Measurements from ENCODE around the gene SV2C. TPM values are rescaled to one million over a fixed set of nuclear protein-coding genes. Genes with fewer than 3 reads are reported as not detected.

The SV2C gene
- total RNA-seq, 2 donors from 2014 or later, result not detected

GRCh38 chr5:76134646-76135045 is 51.5 kb downstream of the SV2C start:
- no peaks in the 10 kb centered on the region for H3K9me3 Mint-ChIP-seq
- 71 to 94% methylated on average over 1 of the region's 1 CpG for WGBS, 2 experiments (ENCODE audit: insufficient coverage in 1 of 2, insufficient read length in 1 of 2)
- no peak overlapping the region for H3K9ac ChIP-seq (ENCODE audit: extremely low read depth, low read length, poor library complexity, severe bottlenecking)
- no peak overlapping the region for H3K27ac Mint-ChIP-seq
- no peak overlapping the region for H3K4me3 ChIP-seq (ENCODE audit: low read length)
- H3K36me3 Mint-ChIP-seq (ENCODE audit: low read depth), result no peaks in the 10 kb centered on the region
- no peaks in the 10 kb centered on the region for H3K36me3 ChIP-seq (ENCODE audit: control insufficient read depth, insufficient read depth, low read length)
- no peaks in the 10 kb centered on the region for H3K4me1 Mint-ChIP-seq
- no peaks in the 10 kb centered on the region for H3K4me1 ChIP-seq (ENCODE audit: control insufficient read depth, insufficient read depth, low read length)
- TF ChIP-seq, protein P1, sequence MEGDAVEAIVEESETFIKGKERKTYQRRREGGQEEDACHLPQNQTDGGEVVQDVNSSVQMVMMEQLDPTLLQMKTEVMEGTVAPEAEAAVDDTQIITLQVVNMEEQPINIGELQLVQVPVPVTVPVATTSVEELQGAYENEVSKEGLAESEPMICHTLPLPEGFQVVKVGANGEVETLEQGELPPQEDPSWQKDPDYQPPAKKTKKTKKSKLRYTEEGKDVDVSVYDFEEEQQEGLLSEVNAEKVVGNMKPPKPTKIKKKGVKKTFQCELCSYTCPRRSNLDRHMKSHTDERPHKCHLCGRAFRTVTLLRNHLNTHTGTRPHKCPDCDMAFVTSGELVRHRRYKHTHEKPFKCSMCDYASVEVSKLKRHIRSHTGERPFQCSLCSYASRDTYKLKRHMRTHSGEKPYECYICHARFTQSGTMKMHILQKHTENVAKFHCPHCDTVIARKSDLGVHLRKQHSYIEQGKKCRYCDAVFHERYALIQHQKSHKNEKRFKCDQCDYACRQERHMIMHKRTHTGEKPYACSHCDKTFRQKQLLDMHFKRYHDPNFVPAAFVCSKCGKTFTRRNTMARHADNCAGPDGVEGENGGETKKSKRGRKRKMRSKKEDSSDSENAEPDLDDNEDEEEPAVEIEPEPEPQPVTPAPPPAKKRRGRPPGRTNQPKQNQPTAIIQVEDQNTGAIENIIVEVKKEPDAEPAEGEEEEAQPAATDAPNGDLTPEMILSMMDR (conservative IDR thresholded peaks at IDR 0.05), result no peak
- no peaks in the 10 kb centered on the region for H3K9me3 ChIP-seq (ENCODE audit: control insufficient read depth, low read length)
- no peaks in the 10 kb centered on the region for H3K27me3 ChIP-seq (ENCODE audit: control insufficient read depth, insufficient read depth, low read length, poor library complexity, severe bottlenecking)
- H3K27me3 Mint-ChIP-seq (ENCODE audit: insufficient read depth), result peaks cover 3% of the 10 kb centered on the region
- no peak for DNase-seq
- H3K4me3 Mint-ChIP-seq, result no peak overlapping the region
- no peak overlapping the region for H3K27ac ChIP-seq (ENCODE audit: low read depth, low read length)

- H3K9me3 Mint-ChIP-seq, result no peaks in the 10 kb centered on the region
- no peaks in the 10 kb centered on the region for H3K36me3 Mint-ChIP-seq (ENCODE audit: low read depth)
- no peaks in the 10 kb centered on the region for H3K4me1 Mint-ChIP-seq
- H3K4me1 ChIP-seq (ENCODE audit: control insufficient read depth, insufficient read depth, low read length), result no peaks in the 10 kb centered on the region
- H3K27me3 Mint-ChIP-seq (ENCODE audit: insufficient read depth), result peaks cover 3% of the 10 kb centered on the region
- TF ChIP-seq, protein P1 (conservative IDR thresholded peaks at IDR 0.05), result no peak
- no peak overlapping the region for H3K9ac ChIP-seq (ENCODE audit: extremely low read depth, low read length, poor library complexity, severe bottlenecking)
- no peak for DNase-seq
- no peak overlapping the region for H3K4me3 Mint-ChIP-seq
- H3K27ac Mint-ChIP-seq, result no peak overlapping the region
- H3K4me3 ChIP-seq (ENCODE audit: low read length), result no peak overlapping the region
- WGBS, 2 experiments (ENCODE audit: insufficient coverage in 1 of 2, insufficient read length in 1 of 2), result 87 to 94% methylated on average over 2 to 3 of the region's 3 CpGs
- H3K27me3 ChIP-seq (ENCODE audit: control insufficient read depth, insufficient read depth, low read length, poor library complexity, severe bottlenecking), result no peaks in the 10 kb centered on the region
- H3K36me3 ChIP-seq (ENCODE audit: control insufficient read depth, insufficient read depth, low read length), result no peaks in the 10 kb centered on the region
- no peak overlapping the region for H3K27ac ChIP-seq (ENCODE audit: low read depth, low read length)
- no peaks in the 10 kb centered on the region for H3K9me3 ChIP-seq (ENCODE audit: control insufficient read depth, low read length)
Measured at GRCh38 chr5:76137887-76138542, 54.8 kb downstream of the SV2C start.

DNA sequence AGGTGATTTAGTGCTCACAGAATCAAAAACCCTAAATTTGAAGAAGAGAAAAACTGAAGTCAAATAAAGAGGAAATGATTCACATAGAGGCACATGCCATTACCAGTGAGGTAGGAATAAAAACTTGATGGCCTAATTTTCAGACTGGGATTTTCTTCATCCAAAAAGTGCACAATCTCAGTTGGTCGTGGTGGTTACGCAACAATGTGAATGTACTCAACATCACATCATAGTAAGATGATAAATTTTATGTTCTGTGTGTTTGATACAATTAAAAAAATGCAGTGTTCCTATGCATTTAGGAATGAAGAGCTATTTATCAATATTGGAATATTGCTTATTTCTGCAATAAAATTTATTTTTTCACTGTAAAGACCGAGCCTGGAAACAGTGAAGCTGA is 60.7 kb downstream of the SV2C start:
- no peak overlapping the region for H3K4me3 Mint-ChIP-seq
- TF ChIP-seq, protein P1 (conservative IDR thresholded peaks at IDR 0.05), result no peak

More for the DNA sequence above, 60.7 kb downstream of the SV2C start:
- WGBS, 2 experiments (ENCODE audit: insufficient coverage in 1 of 2, insufficient read length in 1 of 2), result 95% methylated on average over 1 of the region's 3 CpGs; no CpG with 5 or more reads in 1 of the 2 experiments
- Mint-ChIP-seq H3K36me3 (ENCODE audit: low read depth) (no peaks in the 10 kb centered on the region), H3K4me1 (no peaks in the 10 kb centered on the region), H3K27me3 (ENCODE audit: insufficient read depth) (no peaks in the 10 kb centered on the region), H3K27ac (no peak overlapping the region), H3K9me3 (no peaks in the 10 kb centered on the region)
- no peaks in the 10 kb centered on the region for H3K27me3 ChIP-seq (ENCODE audit: control insufficient read depth, insufficient read depth, low read length, poor library complexity, severe bottlenecking)
- no peak overlapping the region for H3K9ac ChIP-seq (ENCODE audit: extremely low read depth, low read length, poor library complexity, severe bottlenecking)
- H3K27ac ChIP-seq (ENCODE audit: low read depth, low read length), result no peak overlapping the region
- no peak for DNase-seq
- no peaks in the 10 kb centered on the region for H3K9me3 ChIP-seq (ENCODE audit: control insufficient read depth, low read length)
- H3K4me3 ChIP-seq (ENCODE audit: low read length), result no peak overlapping the region
- no peaks in the 10 kb centered on the region for H3K36me3 ChIP-seq (ENCODE audit: control insufficient read depth, insufficient read depth, low read length)
- H3K4me1 ChIP-seq (ENCODE audit: control insufficient read depth, insufficient read depth, low read length), result no peaks in the 10 kb centered on the region

All from endodermal cell (in vitro differentiated cells).